SK-N-SH treated with all-trans-retinoic acid at 6 μM for 48 hours (cell line): ENCODE measurements around the gene RFX4.
"Not testable (repeated sequence)": the region's sequence is repeated elsewhere in the genome, so short reads cannot be mapped to it uniquely, and the experiment has no call there.

Experiments
- ATAC-seq: fragments of 200-7000 bp; cut with Tn5 transposase; 3 replicates; pipeline ENCODE4 v1.9.1; 2020; ENCODE audit warnings: mild to moderate bottlenecking, moderate library complexity
- ARNTL ChIP-seq: fragments of 450-650 bp; formaldehyde crosslinking; IDR thresholded peaks from 2 replicates; pipeline ENCODE4 v1.5.0; 2020; ENCODE audit warnings: low read depth, mild to moderate bottlenecking, moderate library complexity, borderline replicate concordance
- BACH2 ChIP-seq: fragments of 250-450 bp; sonication (Bioruptor Pico); IDR thresholded peaks from 2 replicates; pipeline ENCODE4 v1.9.0; 2021; ENCODE audit warnings: mild to moderate bottlenecking, borderline replicate concordance
- CSDC2 ChIP-seq: fragments of 250-450 bp; sonication (Bioruptor Pico); IDR thresholded peaks from 2 replicates; pipeline ENCODE4 v1.5.0; 2020; ENCODE audit warnings: mild to moderate bottlenecking, moderate library complexity
- ESRRG ChIP-seq: fragments of 250-450 bp; sonication (Bioruptor Pico); IDR thresholded peaks from 2 replicates; pipeline ENCODE4 v1.6.1; 2021; ENCODE audit warnings: mild to moderate bottlenecking
- GLIS3 ChIP-seq: fragments of 250-450 bp; sonication (Bioruptor Pico); IDR thresholded peaks from 2 replicates; pipeline ENCODE4 v1.5.0; 2020; ENCODE audit warnings: mild to moderate bottlenecking, moderate library complexity
- ISL1 ChIP-seq: fragments of 250-450 bp; sonication (Bioruptor Pico); IDR thresholded peaks from 2 replicates; pipeline ENCODE4 v2.1.2; 2022; ENCODE audit warnings: mild to moderate bottlenecking, moderate library complexity
- RARB ChIP-seq: fragments of 250-450 bp; sonication (Bioruptor Pico); IDR thresholded peaks from 2 replicates; pipeline ENCODE4 v1.8.0; 2021; ENCODE audit warnings: mild to moderate bottlenecking, moderate library complexity
- SNAI2 ChIP-seq: fragments of 250-450 bp; sonication (Bioruptor Pico); IDR thresholded peaks from 2 replicates; pipeline ENCODE4 v1.5.0; 2020; ENCODE audit warnings: mild to moderate bottlenecking, moderate library complexity
- TCF4 ChIP-seq: fragments of 250-450 bp; sonication (Bioruptor Pico); IDR thresholded peaks from 2 replicates; pipeline ENCODE4 v1.8.0; 2021; ENCODE audit warnings: mild to moderate bottlenecking, moderate library complexity, borderline replicate concordance
- TOX ChIP-seq: fragments of 250-450 bp; sonication (Bioruptor Pico); IDR thresholded peaks from 2 replicates; pipeline ENCODE4 v1.8.0; 2021; ENCODE audit warnings: mild to moderate bottlenecking, moderate library complexity, borderline replicate concordance
- ZC3H10 ChIP-seq: fragments of 250-450 bp; sonication (Bioruptor Pico); IDR thresholded peaks from 2 replicates; pipeline ENCODE4 v1.5.1; 2021; ENCODE audit warnings: mild to moderate bottlenecking, moderate library complexity
- ZFP3 ChIP-seq: fragments of 250-450 bp; sonication (Bioruptor Pico); IDR thresholded peaks from 2 replicates; pipeline ENCODE4 v1.5.0; 2020; ENCODE audit warnings: mild to moderate bottlenecking, moderate library complexity
- ZFP30 ChIP-seq: fragments of 450-650 bp; formaldehyde crosslinking; IDR thresholded peaks from 2 replicates; pipeline ENCODE4 v1.5.0; 2022; ENCODE audit warnings: mild to moderate bottlenecking, moderate library complexity
- ZNF565 ChIP-seq: fragments of 450-650 bp; formaldehyde crosslinking; conservative IDR thresholded peaks from 2 replicates; pipeline ENCODE4 v1.5.0; 2020; ENCODE audit warnings: low read depth, mild to moderate bottlenecking, moderate library complexity
- ZNF8 ChIP-seq: fragments of 450-650 bp; formaldehyde crosslinking; IDR thresholded peaks from 2 replicates; pipeline ENCODE4 v1.5.0; 2020; ENCODE audit warnings: mild to moderate bottlenecking, moderate library complexity
- TF ChIP-seq, protein P1 (sequence below): fragments of 250-450 bp; sonication (Bioruptor Pico); IDR thresholded peaks from 2 replicates; pipeline ENCODE4 v1.5.1; 2021; ENCODE audit warnings: mild to moderate bottlenecking, moderate library complexity
- TF ChIP-seq, protein P2 (sequence below): fragments of 250-450 bp; sonication (Bioruptor Pico); IDR thresholded peaks from 2 replicates; pipeline ENCODE4 v1.8.0; 2021; ENCODE audit warnings: low read depth, mild to moderate bottlenecking, moderate library complexity, borderline replicate concordance
- TF ChIP-seq, protein P3 (sequence below): fragments of 250-450 bp; sonication (Bioruptor Pico); IDR thresholded peaks from 2 replicates; pipeline ENCODE4 v1.5.1; 2020; ENCODE audit warnings: low read depth, mild to moderate bottlenecking, moderate library complexity
- TF ChIP-seq, protein P4 (sequence below): fragments of 250-450 bp; sonication (Bioruptor Pico); IDR thresholded peaks from 2 replicates; pipeline ENCODE4 v1.5.0; 2020; ENCODE audit warnings: mild to moderate bottlenecking, moderate library complexity
- TF ChIP-seq, protein P5 (sequence below): fragments of 250-450 bp; sonication (Bioruptor Pico); IDR thresholded peaks from 2 replicates; pipeline ENCODE4 v1.8.0; 2020; ENCODE audit warnings: mild to moderate bottlenecking, moderate library complexity, borderline replicate concordance

Gene RFX4

DNA sequence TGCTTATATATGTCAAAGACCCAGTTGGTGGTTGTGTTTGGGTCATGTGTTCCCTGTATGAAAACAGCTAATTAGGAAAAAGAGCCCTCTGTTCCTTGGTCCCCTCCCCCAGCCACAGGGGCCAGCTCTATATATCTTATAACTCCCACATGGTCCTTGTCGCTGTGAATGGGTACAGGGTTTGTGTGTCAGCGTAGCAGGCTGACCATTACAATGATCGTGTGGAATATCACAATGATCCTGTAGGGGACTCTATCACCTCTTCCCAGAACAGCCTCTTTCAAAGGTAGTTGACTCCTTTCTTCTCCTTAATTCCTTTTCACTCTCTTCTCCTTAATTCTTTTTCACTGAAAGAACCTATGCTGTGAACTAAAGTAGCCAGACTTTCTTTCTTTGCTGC, 140.0 kb downstream of the RFX4 start:
- no peak for ATAC-seq
- TF ChIP-seq, protein P1, sequence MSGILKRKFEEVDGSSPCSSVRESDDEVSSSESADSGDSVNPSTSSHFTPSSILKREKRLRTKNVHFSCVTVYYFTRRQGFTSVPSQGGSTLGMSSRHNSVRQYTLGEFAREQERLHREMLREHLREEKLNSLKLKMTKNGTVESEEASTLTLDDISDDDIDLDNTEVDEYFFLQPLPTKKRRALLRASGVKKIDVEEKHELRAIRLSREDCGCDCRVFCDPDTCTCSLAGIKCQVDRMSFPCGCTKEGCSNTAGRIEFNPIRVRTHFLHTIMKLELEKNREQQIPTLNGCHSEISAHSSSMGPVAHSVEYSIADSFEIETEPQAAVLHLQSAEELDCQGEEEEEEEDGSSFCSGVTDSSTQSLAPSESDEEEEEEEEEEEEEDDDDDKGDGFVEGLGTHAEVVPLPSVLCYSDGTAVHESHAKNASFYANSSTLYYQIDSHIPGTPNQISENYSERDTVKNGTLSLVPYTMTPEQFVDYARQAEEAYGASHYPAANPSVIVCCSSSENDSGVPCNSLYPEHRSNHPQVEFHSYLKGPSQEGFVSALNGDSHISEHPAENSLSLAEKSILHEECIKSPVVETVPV (CRISPR knock-in tag) = no peak
- TF ChIP-seq, all 23 proteins: peak for 0

DNA sequence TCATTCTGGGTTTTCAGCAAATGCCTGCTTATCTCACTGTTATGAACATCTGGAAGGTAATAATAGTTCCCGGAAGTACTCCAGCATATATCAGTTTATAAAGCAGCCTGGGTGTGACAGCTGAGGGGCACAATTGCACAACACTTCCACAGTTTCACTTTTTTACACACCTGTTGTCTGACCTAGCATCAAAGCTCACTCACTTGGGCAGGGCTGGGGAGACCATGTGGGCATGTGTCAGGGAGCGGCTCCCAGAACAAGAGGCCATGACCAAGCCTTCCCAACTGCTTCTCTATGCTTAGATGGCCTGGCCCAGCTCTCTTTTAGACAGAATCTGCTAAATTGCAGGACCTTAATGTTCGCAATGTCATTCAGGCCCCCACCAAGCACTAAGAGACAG, 140.6 kb downstream of the RFX4 start:
- no peak for TF ChIP-seq ESRRG (CRISPR knock-in tag)
- TF ChIP-seq, protein P1 (CRISPR knock-in tag) = no peak
- TF ChIP-seq TCF4 (CRISPR knock-in tag) = no peak
- no peak for ATAC-seq

DNA sequence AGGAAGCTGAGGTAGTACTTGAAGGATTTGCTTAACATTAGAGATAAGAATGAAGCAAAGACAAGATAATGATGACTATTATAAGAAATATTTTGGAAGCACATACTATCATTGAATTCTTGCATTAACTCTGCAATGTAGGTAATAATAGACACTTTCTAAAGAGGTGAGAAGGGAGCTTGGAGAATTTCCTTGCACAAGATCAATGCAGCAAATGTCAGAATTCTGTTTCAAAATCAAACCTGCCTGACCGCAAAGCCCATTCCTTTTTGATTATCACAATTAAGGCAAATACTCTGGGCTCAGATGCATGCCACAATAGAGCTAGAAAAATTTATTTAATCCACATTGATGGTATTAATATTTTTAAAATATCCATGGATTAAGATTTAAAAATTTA, 141.3 kb downstream of the RFX4 start:
- no peak for TF ChIP-seq RARB
- no peak for TF ChIP-seq ARNTL (CRISPR knock-in tag)
- no peak for TF ChIP-seq ZNF565 (CRISPR knock-in tag)
- TF ChIP-seq ZFP30 (CRISPR knock-in tag) = no peak
- TF ChIP-seq SNAI2 (CRISPR knock-in tag) = no peak
- TF ChIP-seq ZC3H10 (CRISPR knock-in tag) = no peak
- TF ChIP-seq, all 23 proteins: peak for 0
- no peak for ATAC-seq

DNA sequence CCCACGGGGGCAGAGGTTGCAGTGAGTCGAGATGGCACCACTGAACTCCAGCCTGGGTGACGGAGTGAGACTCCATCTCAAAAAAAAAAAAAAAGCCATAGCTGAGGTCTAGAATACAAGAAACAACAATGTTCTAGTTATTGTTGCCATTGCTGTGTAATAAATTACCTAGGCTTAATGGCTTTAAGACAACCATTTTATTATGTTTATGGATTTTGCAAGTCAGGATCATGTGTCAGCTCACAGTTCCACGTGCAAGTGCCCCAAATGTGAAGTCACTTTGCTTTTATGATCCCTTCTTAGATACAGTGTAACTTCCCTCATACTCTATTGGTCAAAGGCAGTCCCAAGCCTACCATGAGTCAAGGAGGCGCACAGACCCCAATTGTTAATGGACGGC, 142.1 kb downstream of the RFX4 start:
- TF ChIP-seq ZFP30 (CRISPR knock-in tag) (no peak), GLIS3 (CRISPR knock-in tag) (no peak), BACH2 (CRISPR knock-in tag) (no peak), ISL1 (CRISPR knock-in tag) (no peak), SNAI2 (CRISPR knock-in tag) (no peak), ESRRG (CRISPR knock-in tag) (no peak), ZNF565 (CRISPR knock-in tag) (no peak), ZC3H10 (CRISPR knock-in tag) (no peak), CSDC2 (CRISPR knock-in tag) (no peak), ARNTL (CRISPR knock-in tag) (no peak), TOX (CRISPR knock-in tag) (no peak), ZFP3 (CRISPR knock-in tag) (no peak), ZNF8 (CRISPR knock-in tag) (no peak), TCF4 (CRISPR knock-in tag) (no peak)
- TF ChIP-seq, protein P2, sequence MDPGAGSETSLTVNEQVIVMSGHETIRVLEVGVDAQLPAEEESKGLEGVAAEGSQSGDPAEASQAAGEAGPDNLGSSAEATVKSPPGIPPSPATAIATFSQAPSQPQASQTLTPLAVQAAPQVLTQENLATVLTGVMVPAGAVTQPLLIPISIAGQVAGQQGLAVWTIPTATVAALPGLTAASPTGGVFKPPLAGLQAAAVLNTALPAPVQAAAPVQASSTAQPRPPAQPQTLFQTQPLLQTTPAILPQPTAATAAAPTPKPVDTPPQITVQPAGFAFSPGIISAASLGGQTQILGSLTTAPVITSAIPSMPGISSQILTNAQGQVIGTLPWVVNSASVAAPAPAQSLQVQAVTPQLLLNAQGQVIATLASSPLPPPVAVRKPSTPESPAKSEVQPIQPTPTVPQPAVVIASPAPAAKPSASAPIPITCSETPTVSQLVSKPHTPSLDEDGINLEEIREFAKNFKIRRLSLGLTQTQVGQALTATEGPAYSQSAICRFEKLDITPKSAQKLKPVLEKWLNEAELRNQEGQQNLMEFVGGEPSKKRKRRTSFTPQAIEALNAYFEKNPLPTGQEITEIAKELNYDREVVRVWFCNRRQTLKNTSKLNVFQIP = no peak
- TF ChIP-seq, protein P3, sequence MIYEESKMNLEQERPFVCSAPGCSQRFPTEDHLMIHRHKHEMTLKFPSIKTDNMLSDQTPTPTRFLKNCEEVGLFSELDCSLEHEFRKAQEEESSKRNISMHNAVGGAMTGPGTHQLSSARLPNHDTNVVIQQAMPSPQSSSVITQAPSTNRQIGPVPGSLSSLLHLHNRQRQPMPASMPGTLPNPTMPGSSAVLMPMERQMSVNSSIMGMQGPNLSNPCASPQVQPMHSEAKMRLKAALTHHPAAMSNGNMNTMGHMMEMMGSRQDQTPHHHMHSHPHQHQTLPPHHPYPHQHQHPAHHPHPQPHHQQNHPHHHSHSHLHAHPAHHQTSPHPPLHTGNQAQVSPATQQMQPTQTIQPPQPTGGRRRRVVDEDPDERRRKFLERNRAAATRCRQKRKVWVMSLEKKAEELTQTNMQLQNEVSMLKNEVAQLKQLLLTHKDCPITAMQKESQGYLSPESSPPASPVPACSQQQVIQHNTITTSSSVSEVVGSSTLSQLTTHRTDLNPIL (CRISPR knock-in tag) = no peak
- TF ChIP-seq, protein P4, sequence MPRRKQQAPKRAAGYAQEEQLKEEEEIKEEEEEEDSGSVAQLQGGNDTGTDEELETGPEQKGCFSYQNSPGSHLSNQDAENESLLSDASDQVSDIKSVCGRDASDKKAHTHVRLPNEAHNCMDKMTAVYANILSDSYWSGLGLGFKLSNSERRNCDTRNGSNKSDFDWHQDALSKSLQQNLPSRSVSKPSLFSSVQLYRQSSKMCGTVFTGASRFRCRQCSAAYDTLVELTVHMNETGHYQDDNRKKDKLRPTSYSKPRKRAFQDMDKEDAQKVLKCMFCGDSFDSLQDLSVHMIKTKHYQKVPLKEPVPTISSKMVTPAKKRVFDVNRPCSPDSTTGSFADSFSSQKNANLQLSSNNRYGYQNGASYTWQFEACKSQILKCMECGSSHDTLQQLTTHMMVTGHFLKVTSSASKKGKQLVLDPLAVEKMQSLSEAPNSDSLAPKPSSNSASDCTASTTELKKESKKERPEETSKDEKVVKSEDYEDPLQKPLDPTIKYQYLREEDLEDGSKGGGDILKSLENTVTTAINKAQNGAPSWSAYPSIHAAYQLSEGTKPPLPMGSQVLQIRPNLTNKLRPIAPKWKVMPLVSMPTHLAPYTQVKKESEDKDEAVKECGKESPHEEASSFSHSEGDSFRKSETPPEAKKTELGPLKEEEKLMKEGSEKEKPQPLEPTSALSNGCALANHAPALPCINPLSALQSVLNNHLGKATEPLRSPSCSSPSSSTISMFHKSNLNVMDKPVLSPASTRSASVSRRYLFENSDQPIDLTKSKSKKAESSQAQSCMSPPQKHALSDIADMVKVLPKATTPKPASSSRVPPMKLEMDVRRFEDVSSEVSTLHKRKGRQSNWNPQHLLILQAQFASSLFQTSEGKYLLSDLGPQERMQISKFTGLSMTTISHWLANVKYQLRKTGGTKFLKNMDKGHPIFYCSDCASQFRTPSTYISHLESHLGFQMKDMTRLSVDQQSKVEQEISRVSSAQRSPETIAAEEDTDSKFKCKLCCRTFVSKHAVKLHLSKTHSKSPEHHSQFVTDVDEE (CRISPR knock-in tag) = no peak
- TF ChIP-seq, protein P5, sequence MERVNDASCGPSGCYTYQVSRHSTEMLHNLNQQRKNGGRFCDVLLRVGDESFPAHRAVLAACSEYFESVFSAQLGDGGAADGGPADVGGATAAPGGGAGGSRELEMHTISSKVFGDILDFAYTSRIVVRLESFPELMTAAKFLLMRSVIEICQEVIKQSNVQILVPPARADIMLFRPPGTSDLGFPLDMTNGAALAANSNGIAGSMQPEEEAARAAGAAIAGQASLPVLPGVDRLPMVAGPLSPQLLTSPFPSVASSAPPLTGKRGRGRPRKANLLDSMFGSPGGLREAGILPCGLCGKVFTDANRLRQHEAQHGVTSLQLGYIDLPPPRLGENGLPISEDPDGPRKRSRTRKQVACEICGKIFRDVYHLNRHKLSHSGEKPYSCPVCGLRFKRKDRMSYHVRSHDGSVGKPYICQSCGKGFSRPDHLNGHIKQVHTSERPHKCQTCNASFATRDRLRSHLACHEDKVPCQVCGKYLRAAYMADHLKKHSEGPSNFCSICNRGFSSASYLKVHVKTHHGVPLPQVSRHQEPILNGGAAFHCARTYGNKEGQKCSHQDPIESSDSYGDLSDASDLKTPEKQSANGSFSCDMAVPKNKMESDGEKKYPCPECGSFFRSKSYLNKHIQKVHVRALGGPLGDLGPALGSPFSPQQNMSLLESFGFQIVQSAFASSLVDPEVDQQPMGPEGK = no peak
- ATAC-seq = no peak

DNA sequence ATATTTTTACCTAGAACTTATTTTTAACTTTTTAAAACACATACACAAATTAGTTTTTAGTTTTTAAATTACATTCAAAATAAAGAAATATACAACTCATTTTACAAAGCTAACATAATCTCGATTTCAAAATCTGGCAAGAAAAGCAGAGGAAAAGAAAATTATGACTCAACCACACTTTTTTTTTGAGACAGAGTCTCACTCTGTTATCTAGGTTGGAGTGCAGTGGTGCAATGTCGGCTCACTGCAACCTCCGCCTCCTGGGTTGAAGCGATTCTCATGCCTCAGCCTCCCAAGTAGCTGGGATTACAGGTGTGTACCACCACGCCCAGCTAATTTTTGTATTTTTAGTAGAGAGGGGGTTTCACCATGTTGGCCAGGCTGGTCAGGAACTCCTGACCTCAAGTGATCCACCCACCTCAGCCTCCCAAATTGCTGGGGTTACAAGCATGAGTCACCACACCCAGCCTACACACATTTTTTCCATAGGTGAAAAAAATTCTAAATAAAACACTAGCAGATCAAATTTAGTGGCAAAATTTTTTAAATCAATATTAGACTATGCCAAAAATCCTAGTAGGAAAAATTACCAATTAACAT, 143.9 kb downstream of the RFX4 start:
- not testable (repeated sequence) for ATAC-seq
